DMS 273 treated with DMSO at 0.1 percent for 48 hours (cell line): Measurements from ENCODE around the gene MTA1.

ENCODE experiments used
- DNase-seq: peaks from one replicate; lab custom pipeline; 2025; lab: John Stamatoyannopoulos, UW

Gene MTA1

DNA sequence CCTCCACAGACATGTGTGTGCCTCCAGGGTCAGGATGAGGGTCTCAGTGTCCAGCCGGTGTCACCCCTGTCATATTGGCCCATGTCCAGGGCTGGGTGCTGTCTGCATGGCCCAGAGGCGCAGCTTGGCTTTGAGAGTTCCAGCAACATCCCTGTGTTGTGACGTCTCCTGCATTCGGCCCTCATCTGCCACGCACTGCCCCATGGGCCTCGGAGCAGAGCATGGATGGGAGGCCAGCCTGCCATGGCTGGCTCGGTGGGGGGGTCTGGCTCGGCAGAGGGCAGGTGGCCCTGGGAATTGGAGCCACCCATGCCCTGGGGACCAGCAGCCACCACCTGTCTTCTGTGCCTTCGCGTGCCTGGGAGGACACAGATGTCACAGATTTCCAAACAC is 32.1 kb upstream of the MTA1 start:
- DNase-seq: no peak

DNA sequence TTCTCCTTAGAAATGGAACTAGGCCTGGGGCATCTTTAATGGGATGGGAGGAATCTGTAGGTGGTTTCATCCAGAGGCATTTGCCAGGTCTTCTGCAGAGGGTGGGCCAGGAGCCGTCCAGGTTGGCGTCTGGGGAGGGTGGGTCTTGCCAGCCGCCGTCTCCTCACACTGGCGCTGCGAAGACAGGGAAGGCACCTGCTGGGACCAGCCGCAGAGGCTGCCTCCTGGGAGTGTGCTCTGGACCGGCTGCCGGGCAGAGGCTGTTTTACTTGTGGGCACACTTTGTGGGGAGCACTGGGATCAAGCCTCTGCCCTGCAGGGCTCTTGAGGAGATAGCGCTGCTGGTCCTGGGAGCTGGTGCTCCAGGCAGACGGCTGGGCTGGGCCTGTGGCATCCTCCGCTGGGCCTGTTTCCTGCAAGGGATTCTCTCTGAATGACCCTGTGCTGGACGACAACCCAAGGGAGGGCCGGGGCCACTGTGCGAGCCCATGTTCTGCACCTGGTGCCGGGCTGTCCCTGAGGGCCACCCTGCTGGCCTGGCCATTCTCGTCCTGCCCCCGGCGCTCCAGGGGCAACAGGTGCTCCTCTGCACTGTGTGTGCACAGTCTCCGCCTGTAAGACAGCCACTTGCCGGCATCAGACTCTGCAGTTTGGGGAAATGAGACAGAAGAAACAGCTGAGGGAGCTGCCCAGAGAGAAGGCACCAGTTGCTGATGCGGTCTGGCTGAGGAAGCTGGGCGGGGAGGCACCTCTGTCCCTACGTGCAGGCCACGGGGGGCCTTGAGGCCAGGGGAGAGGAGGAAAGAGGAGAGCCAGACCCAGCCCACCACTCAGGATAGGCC is 31.3 kb upstream of the MTA1 start:
- DNase-seq: no peak

DNA sequence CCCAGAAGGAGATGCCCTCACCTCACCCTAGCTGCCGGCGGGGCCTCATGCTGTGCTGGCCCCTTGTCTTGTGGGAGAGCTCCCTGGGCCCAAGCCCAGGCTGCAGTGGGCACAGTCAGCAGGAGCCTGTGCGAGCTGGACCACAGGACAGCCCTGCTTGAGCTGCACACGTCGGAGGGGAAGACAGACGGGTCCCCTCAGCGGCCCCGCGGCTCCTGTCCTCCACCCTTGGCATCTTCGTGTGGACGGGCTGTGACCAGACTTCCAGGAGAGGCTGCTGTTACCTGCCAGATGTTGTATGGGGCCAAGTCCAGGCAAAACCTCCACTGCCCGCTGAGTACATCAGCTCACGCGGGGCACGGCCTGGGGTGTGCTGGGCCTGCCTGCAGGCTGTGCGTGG is 30.7 kb upstream of the MTA1 start:
- no peak for DNase-seq

DNA sequence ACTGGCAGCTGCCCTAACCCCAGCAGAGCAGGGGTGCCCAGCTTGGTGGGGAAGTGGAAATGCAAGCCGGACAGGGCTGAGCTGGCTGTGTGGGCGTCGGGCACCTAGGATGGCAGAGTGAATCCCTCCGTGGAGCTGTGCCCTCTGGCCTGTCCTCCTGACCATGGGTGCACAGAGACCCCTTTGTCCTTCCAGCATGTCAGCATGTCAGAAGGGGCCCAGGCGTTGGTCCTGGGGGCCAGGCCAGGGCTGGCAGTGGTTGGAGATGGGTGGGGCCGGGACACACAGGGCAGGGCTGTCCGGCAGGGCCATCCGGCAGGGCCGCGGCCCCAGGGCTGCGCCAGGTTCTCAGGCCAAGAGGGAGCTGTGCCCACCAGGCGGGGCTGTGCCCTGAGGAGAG is 30.1 kb upstream of the MTA1 start:
- no peak for DNase-seq

- DNase-seq: no peak
These were observed 29.4 kb upstream of the MTA1 start for GRCh38 chr14:105389976-105390848.

DNA sequence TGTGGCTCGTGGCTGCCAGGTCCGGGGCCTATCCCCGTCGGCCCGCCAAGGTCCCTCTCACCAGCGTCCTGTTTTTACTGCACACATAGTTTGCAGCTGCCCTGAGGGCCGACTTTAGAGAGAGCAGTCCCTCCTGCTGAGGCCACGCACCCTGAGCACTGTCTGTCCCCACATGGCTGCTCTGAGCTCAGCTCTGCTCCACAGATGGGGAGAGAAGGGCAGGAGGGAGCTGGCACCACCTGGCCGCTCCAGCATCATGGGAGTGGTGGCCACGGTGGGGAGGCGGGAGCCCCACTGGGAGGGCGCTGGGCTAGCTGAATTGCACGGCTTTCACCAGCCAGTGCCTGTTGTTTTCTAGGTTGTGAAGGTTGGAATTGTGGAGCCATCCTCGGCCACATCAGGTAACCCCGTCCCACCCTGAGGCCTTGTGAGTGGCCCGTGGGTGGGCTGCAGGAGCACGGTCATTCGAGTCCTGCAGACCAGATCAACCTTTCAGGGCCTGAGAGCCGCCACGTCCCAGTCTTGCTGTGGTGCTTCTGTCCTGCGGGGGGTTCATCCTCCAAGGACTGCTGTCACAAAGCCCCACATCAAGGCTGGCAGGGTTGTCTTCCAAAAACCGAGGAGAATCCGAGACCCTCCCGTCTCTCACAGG is 28.7 kb upstream of the MTA1 start:
- DNase-seq: no peak

GRCh38 chr14:105391541-105391940 is 28.1 kb upstream of the MTA1 start:
- no peak for DNase-seq

DNA sequence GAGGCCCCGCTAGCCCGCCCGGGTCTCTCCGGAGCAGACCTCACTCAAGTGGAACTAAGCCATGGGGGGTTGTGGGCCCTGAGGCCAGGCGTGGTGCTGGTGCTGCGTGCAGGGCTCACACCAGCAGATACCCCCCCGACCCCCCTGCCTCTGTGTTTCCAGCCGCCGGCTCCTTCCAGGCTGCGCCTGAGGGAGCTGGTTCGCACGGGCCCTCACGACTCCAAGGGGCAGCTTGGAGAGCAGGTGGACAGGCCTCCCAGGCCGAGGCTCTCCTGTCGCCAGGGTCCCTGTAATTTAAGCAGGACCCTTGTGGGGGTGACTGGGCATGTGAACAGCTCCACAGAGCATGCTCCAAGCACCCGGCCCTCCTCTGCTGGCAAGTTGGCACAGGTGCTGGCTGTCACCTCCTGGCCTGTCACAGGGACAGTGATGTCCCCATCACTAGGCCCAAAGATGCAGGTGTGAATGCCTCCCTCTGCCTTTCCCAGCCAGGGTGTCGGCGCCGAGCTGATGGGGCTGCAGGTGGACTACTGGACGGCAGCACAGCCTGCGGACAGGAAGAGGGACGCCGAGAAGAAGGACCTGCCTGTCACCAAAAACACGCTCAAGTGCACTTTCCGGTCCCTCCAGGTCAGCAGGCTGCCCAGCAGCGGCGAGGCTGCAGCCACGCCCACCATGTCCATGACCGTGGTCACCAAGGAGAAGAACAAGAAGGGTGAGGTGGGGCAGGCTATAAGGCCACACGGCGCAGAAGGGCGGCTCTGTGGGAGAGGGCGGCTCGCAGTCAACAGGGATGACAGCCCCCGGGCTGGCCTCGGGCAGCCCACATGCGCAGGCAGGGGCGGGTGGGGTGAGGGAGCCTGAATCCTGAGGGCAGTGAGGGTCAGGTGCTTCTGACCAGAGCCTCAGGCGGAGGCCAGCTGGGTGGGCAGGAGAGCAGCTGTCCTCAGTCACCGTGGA is 27.2 kb upstream of the MTA1 start:
- no peak for DNase-seq

DNA sequence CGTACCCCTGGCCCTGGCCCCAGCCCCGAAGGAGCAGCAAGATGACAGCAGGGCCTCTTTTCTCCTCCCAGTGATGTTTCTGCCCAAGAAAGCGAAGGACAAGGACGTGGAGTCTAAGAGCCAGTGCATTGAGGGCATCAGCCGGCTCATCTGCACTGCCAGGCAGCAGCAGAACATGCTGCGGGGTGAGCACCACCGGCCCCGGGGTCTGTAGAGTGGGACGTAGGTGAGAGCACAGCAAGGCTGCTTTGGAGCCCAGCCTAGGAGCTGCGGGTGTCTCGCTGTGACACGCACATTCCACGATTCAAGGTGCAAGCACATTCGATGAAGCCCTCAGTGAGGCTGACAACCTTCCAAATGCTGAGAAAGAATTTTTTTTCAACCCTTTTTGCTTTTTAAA is 26.5 kb upstream of the MTA1 start:
- DNase-seq: no peak

GRCh38 chr14:105394714-105395537 is 24.7 kb upstream of the MTA1 start:
- DNase-seq: no peak

DNA sequence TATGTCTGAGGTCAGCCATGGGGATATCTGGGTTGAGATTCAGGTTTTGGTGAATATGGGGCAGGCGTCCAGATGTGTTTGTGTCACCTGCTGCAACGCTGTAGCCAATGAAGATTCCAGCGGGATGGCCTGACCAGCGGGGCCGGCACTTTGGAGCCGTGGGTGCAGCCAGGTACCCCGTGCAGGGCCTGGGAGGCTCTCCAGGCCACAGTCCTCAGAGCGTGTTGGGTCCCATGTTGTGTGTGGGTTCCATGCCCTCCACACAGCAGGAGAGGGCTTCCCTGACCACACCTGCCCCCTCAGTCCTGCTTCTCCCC is 24.1 kb upstream of the MTA1 start:
- no peak for DNase-seq

DNA sequence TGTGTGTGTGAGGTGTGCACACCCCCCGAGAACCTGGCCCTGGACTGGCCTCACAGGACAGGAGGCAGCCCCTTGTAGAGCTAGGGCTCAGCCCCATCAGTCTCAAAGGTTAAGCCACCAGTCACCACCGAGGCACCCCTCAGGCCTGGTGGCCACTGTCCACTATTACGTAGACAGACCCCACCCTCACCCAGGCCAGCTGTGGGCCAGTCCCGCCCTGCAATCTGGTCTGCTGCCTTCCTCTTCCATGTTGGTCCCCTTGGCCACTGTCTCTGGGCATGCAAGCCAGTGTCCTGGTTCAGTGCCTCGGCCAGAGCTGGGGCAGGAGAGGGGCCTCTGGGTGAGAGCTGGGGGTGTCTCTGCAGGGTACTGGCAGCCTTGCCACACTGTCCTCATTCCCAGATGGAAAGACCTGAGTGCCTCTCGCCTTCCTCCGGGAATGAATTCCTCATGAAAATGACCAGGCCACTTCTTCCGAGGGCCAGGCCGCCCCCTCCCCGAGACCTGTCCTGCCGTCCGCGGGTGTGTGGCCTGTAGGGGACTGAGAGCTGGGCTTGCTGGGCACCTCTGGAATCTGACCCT is 22.2 kb upstream of the MTA1 start:
- no peak for DNase-seq

DNA sequence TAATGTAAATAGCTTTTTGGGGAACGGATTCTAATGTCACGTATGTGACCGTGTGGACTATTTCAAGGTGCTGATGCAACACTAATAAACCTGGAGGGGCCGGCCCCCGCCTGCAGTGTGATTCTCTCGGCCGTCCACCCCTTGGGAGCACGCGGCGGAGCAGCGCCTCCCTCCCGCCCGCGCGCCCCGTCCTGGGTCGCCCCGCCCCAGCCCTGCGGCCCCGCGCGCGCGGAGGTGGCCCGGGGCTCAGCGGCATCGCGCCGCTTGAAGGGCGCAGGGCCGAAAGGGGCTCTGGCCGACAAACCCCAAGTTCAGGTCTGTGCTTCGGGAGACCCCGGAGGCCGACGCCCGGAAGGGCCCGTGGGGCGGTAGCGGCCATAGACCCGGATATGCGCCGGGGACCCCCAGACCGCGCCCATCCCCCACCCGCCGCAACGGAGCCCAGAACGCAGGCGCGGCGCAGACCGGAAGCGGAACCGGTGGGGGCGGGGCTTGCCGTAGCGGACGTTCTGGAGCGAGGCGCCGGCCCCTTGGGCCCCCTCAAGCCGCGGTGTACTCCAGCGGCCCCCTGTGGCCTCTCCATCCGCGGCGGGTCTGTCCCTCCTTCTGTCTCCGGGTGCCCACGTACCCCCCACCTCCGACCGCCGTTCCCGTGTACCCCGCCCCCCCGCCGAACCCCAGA is 21.4 kb upstream of the MTA1 start, which contains the start of gene TEX22:
TSS of gene TEX22 (plus strand) at position 495 of the 682 bp plus-strand sequence. CDS start 803 bp downstream, outside the sequence.
- DNase-seq: peak; percentile 49

- DNase-seq: no peak
These were observed 20.7 kb upstream of the MTA1 start for GRCh38 chr14:105398726-105399465.

- no peak for DNase-seq
These were observed 20.2 kb upstream of the MTA1 start for GRCh38 chr14:105399466-105399775.

DNA sequence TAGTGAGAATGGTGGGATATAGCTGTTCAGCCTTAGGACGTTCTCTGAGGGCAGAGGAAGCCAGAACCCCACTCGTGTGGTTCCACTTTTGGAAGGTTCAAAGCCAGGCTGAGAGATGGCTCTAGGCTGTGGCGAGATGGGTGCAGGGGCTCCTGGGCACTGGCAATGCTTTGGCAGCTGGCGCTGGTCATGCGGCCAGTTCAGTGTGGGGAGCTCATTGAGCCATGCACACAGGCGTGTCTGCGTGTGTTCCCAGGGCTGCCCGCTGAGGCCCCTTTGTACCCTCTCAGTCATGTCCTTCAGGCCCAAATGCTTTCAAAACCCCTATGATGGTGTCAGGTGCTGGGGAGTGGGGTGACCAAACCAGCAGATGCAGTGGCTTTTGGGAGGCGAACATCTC is 19.6 kb upstream of the MTA1 start:
- no peak for DNase-seq

DNA sequence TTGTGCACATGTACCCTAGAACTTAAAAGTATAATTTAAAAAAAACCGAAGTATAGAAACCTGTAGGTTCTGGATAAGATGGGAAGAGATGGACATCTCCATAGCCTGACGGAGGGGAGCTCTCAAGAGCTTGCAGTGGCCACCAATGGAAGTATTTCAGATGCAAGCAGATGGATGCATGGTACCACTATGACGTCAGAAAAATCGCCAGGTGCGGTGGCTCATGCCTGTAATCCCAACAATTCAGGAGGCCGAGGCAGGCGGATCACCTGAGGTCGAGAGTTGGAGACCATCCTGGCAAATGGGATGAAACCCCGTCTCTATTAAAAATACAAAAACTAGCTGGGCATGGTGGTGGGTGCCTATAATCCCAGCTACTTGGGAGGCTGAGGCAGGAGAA is 17.9 kb upstream of the MTA1 start:
- no peak for DNase-seq

GRCh38 chr14:105408592-105408991 is 11.0 kb upstream of the MTA1 start:
- DNase-seq: no peak

- DNase-seq: no peak
These were observed 10.3 kb upstream of the MTA1 start for GRCh38 chr14:105409364-105409763.
